ENCODE measurements around the gene ZNF526.

ZNF526 gene

DNA sequence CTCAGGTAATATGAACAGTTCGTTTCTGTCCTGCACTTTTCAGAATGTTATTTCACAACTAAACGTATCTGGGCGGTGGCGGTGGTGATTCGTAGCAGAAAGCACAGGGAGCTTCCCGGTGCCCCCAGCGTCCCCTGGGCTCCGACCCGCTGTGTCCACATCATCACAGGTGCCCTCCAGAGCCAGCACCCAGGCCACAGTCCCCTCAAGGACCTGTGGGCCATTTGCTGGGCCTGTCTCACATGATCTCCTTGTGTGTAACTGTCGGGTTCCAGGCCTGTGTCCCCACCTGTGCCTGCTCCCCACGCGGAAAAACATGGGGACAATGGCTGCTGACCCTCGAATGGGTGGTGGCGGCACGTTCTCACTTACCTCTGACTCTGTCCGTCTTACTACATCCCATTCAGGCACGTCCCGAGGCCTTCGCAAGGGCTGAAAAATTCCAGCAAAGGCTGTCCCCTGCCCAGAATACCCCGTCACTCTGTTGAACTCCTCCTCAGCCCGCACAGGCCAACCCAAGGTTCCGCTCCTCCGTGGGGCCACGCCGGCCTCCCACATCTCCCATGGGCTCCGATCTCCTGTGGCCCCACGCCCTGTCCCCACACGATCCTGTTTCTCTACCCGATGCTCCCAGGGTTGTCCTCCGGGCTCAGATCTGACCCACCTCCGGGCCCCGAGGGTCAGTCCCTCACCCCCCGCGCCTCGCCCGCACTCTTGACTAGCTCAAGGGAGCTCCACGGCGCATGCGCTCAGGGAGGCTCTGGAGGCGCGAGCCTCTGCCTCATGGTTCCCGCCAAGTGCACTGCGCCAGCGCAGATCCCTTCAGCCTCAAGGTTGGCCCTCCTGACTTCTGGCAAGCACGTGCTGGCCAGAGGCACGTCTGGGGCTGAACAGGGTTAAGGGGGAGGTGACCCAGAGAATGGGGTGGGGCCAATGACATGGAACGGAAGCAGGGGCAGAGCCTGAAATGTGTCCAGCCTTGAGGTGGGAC lies 23.8 kb upstream of the ZNF526 start:
- DNase-seq (ENCODE audit: low read depth in 2 of 2): no peak

DNA sequence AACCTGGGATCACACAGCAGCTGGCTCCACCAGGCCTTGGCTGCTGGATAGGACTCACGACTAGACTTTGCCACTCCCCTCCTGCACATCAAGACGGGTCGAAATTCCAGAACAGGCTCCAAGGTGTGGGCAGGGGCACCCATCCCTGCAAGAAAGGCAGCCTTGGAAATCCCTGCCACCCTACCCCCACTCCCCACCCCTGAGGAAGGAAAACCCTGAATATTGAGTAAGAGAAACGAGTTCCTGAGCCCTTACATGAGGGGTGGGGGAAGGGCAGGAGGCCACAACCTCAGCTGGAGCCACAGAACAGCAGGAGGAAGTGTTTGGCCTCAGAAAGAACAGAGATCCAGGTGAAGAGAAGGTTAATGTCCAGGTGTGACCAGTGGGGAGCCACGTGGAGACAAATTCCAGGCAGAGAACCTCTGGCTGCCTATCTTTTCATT lies 22.7 kb upstream of the ZNF526 start:
- DNase-seq (ENCODE audit: low read depth in 2 of 2): no peak

DNA sequence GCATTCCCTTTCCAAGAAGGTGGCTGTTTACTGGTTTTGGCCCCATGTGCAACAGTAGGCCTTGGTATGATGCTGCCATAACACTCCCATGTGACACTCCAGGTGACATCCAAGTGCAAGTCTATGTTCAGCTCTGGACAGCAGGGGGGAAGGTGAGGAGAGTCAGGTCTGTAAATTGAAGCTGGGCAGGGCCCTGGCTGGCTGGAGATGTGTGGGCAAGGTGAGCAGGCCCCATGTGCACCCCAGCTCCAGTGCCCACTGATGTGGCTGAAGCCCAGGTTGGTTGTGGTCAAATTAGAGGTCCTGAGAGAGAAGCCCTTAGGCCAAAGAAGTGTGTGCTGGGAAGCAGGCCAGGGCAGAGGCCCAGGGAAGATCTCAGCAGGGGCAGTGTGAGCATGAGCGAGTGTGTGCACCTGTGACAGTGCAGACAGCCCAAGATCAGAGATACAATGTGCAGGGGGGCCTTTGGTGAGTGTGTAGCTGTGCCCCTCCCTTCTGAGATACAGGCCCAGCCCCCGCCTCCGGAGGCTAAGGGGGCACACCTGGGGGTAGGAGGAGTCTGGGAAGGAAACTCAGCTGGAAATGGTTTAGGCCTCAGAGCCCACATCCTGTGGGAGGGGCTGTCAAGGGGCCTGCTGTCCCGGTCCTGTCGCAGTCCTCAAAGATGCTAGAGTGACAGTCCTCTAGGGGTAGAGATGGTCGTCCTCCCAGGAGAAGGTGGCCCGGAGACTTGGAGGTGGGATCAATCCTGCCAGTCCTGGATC lies 21.3 kb upstream of the ZNF526 start:
- peak; percentile 50 to 60 for DNase-seq (ENCODE audit: low read depth in 2 of 2)

DNA sequence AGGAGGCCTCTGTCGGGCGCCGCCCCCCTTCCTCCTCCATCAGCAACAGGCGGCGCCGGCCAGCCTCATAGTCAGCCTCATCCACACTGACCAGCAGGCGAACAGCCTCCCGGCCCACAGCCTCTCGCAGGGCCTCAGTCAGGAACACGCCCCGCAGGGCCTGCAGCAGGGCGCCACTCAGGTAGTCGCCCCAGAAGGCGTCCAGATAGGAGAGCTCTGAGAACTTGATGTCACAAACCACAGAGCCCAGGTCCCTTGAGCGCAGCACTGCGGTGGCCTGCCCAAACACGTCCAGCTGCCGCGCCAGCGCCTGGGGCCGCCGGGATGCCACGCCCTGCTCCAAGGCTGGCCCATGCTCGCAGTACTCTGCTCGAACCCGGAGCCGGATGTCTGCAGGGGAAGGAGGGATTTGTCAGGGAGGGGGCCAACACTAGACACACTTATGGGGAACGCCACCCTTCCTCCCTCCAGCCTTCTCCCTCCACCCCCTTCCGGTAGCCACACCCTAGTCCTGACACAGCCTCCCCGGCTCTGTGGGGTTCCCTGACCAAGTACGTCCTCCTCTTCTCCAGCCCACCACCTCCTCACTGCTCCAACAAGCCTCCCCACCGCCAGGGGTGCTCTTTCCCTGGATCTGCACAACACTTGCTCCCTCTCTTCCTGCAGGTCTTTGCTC lies 20.5 kb upstream of the ZNF526 start:
- no peak for DNase-seq (ENCODE audit: low read depth in 2 of 2)

DNA sequence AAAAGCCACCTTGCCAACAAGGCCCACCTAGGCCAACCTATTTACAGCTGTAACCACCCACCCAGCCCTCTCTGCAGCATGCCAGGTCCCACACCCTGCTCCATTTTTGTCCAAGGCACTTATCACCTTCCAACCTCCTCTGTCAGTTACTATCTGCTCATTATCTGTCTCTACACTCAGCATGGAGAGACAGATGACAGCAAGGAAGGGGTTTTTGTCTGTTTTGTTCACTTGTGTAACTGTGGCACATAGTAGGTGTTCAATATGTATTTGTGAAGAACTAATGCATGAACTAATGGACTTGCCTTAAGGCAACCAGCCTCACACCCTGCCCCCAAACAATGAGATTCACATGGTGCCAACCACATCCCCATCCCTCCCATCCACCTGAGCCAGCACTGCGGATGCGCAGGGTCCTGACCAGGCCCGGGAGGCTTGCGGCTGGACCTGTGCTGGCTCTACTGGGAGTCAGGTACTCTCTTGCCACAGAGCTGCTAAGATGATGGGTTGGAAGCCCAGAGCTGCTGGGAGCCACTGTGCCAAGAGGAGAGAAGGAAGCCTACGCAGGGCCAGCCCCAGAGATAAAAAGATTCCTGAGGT lies 19.9 kb upstream of the ZNF526 start:
- DNase-seq (ENCODE audit: low read depth in 2 of 2): no peak

DNA sequence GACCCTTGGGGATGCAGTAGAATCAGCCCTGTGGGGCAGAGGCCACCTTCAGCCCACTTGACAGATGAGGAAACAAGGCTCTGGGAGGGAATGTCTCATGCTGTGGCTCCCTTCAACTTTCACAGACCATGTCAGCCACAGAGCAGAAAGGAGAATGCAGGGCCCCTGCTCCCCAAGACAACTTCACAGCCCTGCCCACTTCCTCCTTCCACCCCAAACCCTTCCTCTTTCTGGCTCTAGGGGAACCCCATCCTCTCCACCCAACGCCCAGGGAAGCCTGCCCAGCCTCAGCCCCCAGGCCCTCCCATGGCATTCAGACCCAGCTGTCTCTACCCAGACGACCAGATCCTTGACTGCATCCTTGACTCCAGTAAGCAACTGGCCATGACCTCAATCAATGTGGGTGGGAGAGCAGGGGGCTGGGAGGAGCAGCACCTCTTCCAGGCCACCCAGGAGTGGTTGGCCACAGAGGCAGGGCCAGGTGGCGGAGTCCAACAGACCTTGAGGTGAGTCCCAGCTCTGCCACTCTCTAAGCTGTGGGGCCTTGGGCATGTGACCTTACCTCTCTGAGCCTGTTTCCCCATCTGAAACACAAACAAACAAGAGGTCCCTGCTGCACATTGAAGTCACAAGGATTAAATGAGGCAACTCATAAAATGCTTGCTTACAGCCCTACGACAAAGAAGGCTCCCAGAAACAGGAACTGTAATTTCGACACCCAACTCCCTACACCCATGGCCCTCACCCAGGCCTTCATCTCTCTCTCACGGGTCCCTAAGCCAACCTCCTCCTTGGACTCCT lies 18.4 kb upstream of the ZNF526 start:
- no peak for DNase-seq (ENCODE audit: low read depth in 2 of 2)

DNA sequence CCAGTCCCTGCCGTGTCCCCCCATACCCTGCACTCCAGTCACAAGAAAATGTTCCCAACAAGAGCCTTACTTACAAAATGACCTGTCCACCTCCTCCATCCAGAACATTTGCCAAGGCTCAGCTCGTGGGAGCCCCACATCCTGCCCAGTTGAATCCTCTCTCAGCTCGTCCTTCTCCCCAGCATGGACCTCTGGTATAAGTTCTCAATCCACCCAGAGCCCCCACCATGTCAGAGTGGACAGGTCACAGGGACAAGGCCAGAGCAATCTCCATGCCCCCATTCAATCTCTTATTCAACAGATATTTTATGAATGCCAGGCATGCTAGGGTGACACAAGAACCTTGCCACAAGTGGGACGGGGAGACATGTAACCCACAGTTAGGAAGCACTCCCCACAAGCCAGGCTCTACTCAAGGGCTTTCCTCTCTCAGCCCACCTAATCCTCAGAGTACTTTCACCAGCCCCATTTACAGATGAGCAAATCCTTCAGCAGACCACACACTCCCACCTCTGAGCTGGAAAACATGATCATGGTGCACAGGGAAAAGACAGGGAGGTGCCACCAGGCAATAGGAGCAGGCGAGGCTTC lies 17.7 kb upstream of the ZNF526 start:
- DNase-seq (ENCODE audit: low read depth in 2 of 2): no peak

DNA sequence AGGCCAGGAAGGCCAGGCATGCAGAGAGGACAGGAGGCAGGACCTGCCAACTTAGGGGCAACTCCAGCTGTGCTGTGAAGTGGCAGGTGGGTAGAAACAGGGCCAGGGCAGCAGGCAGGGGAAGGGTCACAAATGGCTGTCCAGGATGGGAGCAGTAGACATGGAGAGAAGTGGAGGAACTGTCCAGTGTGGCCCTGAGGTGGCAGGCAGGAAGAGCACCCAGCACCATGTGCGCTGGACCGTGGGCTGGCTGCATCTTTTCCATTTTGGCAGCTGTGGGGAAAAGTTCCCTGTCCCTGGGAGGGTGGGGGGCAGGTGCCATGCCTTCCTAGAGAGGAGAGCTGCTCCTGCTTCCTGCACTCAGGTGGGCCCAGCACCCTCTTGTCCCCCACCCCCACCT lies 16.4 kb upstream of the ZNF526 start:
- DNase-seq (ENCODE audit: low read depth in 2 of 2): no peak

- DNase-seq (ENCODE audit: low read depth in 2 of 2): no peak
Observed at GRCh38 chr19:42204664-42205063, 15.4 kb upstream of the ZNF526 start.

- no peak for DNase-seq (ENCODE audit: low read depth in 2 of 2)
Observed at GRCh38 chr19:42206871-42207755, 13.0 kb upstream of the ZNF526 start.

GRCh38 chr19:42207767-42208271 lies 12.3 kb upstream of the ZNF526 start:
- DNase-seq (ENCODE audit: low read depth in 2 of 2): no peak

DNA sequence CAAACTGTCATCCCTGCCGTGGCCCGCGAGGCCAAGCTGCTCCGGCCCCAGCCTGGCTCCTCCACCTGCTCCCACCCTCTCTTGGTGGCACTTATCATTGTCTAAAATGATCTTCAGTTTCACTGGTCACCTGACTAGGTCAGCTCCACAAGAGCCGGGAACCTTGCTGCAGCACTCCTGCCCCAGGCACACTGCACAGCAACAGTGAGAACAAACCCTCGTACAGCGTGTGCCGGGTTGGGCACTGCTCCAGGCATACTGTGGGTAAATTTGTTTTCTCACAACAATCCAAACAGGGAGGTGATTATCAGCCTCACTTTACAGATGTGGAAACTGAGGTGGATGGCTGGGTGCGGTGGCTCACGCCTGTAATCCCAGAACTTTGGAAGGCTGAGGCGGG lies 11.5 kb upstream of the ZNF526 start:
- DNase-seq (ENCODE audit: low read depth in 2 of 2): no peak

DNA sequence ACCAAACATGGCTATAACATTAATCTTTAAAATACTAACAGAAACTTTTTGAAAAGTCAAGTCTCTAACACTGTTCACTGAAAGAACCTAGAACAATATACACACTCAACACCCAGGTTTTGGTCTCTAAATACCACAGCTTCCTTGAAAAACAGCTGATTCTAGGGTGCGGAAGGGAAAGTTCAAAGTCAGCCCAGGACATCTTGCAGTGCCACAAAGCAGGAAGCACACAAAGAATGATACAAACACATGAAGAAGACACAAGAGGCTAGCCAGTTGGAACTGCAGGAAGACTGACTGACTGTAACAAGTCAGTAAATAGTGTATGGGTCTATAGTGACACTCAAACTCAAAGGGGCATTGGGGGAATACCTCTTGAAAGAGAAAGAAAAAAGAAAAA lies 7.2 kb upstream of the ZNF526 start:
- no peak for DNase-seq (ENCODE audit: low read depth in 2 of 2)

DNA sequence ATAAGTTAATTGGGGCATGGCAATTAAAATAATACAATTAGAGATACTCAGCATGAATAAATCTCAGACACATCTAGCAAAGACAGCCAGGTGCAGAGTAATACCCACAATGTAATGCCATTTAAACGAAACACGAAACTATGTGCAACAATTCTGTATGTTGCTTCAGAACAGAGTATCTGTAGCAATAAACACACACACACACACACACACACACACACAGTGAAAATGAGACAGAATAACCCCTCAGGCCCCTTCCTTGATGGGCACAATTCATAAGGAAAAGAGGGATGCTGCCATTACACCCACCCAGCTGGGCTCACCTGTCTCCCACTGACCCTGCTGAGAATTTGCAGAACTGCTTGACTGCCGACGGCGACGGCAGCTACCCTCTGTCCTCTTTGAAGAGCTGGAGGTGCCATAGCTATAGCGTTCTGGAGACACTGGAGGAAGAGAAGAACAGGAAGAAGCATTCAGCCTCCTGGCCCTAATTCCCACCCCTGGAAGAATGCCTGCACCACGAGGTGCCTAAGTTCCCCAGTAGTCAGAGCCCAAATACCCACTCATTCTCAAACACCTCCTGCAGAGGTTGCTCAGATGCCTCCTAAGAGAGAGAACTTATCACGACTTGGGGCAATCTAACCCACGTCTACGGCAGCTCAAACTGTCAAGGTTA lies 5.2 kb upstream of the ZNF526 start:
- no peak for DNase-seq (ENCODE audit: low read depth in 2 of 2)

DNA sequence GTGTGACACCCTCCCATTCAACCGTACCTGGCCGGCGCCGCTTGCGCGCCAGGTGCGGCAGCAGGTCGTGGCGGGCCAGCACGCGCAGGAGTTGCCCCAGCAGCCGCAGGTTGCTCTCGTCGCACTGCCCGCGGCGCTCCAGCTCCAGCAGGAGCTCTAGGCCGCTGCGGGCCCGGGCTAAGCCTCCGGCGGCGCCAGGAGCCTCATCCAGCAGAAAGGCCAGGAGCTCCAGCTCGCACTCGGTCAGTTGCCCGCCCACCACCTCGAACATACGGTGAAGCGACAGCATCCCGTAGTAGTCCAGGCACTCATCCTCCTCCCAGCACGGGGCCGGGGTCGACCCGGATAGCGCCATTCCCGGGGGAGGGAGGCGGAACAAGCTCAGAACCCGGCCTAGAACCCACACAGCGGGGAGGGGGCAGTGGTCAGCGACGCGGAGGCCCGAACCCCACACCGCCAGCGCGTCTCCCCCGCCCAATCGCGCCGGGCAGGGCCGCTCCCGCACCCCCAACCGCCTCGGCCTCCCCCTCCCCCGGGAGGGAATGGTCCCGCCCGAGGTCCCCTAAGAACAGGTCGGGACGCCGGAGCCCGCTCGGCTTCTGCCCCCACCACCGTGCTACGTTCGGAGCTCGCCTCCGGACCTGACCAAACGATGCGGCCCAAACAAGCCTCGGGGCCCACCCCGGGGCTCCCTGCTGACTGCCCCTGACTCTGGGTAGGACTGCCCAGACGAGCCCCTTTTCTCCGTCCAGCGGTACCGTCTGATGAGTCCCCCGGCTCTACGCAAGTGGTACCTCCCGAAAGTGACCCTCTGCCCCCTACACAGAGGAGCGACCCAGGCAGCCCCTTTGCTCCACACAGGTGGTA lies 3.2 kb upstream of the ZNF526 start:
- no peak for DNase-seq (ENCODE audit: low read depth in 2 of 2)

GRCh38 chr19:42217520-42218437 lies 2.3 kb upstream of the ZNF526 start, which contains the start of gene DEDD2:
TSS of gene DEDD2 (minus strand) at chr19:42217677. CDS start at chr19:42217007, 670 bp downstream.
- DNase-seq (ENCODE audit: low read depth in 2 of 2): peak; percentile 99 to 100

GRCh38 chr19:42220751-42221097 lies 612 bp downstream of the ZNF526 start:
- no peak for DNase-seq (ENCODE audit: low read depth in 2 of 2)

Data from stimulated activated CD8-positive, alpha-beta memory T cell treated with anti-CD3 and anti-CD28 coated beads, Interleukin-15, amount 100 ng/mL, for 4 hours (primary cell).